G401 (cell line): ENCODE data around the gene DOCK10. TPM values are rescaled to one million over a fixed set of nuclear protein-coding genes. Genes with fewer than 3 reads are reported as not detected.

Source experiments
- DNase-seq: peaks from one replicate; pipeline ENCODE4 v3.0.0-alpha.2; 2015; ENCODE audit warnings: low spot score
- in situ Hi-C: cut with HindIII; loops from 2 replicates; pipeline ENCODE4 v1.10.0; 2016; ENCODE audit warnings: low sequenced_read_pairs, mixed read lengths
- total RNA-seq: library from RNA; depleted of rRNA; stranded (reverse); fragments of >200 nt; shearing (Covaris generic); gene quantifications from 2 replicates; pipeline ENCODE4 v1.2.3, GENCODE V29; 2014

The DOCK10 gene
- total RNA-seq, 1 experiment from 2014 or later, result not detected

- in situ Hi-C loops, result no loop called here
- DNase-seq, result no peak
These were observed 265.3 kb downstream of the DOCK10 start for GRCh38 chr2:224776795-224777558.

DNA sequence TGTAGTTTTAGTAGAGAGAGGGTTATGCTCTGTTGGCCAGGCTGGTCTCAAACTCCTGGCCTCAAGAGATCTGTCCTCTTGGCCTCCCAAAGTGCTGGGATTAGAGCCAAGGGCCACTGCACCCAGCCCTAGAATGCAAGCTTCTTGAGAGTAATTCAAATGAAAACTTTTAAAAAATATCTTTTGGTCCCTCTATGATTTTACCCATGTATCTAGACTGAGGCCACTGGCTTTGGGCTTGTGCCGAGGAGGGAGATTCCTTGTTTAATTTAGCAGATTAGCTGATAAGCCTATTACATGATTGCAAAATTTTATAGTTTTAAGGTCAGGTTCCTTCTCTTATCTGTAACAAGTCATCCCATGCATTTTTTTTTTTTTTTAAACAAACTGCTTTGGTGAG, 266.6 kb downstream of the DOCK10 start:
- DNase-seq, result no peak
- in situ Hi-C loops, result no loop called here

- in situ Hi-C loops, result no loop called here
- no peak for DNase-seq
These were observed 267.5 kb downstream of the DOCK10 start for GRCh38 chr2:224774735-224775134.

DNA sequence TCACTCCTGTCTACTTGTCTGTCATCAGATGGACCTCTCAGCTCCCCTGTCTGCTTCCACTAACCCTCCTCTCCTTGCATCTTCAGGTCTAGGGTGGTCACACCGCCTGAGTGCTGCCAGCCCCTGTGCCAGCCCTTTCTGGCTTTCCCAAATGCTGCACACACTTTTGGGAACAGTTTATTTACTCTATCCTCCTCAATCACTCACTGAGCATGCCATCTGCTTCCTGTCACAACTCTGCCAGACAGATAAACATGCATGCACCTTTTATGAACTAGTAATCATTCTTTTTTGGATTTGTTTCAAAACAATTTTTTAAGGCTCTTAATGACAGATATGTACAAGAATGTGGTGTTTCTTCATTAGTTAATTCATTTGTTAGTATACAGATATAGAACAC, 269.8 kb downstream of the DOCK10 start:
- in situ Hi-C loops, result no loop called here
- DNase-seq, result peak; percentile 21

- DNase-seq, result no peak
- in situ Hi-C loops, result no loop called here
These were observed 272.8 kb downstream of the DOCK10 start for GRCh38 chr2:224769489-224769888.

DNA sequence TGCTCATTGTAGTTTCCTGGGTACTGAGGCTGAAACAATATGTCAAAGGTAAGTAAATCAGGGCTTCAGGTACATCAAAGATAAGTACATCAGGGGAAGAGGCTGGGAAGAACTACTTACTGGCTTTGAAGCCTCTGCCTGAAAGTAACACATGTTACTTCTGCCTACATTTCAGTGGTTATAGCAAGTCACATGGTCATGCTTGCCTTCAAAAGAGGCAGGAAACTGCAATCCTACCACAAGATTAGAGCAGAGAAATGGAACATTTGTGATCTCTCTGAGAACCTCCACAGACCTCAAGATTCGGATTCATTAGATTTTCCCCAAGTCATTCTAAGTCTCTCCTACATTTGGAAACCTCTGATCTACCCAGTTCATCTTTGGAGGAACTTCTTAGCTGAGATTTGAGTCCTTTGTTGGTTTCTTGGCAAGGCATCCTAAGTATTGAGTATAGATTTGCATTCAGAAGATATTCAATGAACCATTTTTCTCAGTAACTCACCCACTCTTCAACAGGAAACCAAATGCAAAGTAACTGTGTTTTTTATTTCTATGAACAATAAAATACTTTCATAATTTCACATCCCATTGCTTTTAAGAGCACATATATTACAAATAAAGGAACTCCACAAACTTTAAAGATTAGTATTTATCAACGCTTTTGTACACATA, 277.6 kb downstream of the DOCK10 start:
- in situ Hi-C loops, result no loop called here
- DNase-seq, result no peak

GRCh38 chr2:224757934-224758548, 284.2 kb downstream of the DOCK10 start:
- no peak for DNase-seq
- in situ Hi-C loops, result no loop called here

DNA sequence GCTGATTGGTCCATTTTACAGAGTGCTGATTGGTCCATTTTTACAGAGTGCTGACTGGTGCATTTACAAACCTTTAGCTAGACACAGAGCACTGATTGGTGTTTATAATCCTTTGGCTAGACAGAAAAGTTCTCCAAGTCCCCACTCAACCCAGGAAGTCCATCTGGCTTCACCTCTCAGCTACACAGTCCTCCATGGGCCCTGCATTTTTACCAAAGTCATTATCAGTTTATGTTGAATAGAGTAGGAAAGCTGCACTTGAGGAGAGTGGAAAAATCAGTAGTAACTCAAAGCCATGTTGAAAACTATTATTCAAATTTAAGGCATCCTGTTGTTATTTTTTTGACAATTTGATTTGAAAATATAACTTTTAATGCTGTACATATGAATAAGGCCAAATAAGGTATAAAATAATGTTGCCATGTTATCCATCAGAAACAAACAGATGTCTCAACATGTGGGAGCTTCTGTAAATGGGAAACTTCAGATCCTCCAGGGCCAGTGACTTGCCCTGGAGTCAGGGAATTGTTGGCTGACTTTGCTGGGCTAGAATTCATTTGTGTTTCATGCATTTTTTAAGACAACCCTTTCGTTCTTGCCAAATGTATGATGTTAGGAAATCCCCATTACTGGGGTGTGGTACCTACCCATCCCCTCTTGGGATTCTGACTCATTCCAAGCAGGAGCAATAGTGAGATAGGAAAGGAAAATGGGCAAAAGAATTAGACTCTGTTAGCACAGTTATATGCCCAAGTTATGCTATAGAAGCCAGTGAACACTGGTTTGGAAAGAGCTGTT, 288.3 kb downstream of the DOCK10 start:
- in situ Hi-C loops, result no loop called here
- no peak for DNase-seq

- DNase-seq, result no peak
- in situ Hi-C loops, result no loop called here
These were observed 290.1 kb downstream of the DOCK10 start for GRCh38 chr2:224751996-224752698.

DNA sequence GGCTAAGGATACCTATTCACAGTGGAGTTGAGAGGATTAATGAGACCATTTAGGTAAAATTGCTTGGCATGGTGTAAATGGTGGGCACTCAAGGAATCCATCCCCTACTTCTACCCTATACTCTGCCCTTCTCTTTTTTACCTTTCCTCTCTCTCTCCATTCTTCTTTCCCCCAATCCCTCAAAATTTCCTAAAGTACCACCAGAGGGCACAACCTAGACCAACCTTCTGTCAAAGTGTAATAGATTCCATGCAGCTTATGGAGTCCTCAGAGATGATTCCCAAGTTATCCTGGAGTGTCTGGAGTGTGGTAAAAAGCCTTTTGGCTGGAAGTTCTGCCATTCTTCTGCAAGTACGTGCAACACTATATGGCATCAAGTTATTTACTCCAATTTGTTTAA, 293.1 kb downstream of the DOCK10 start:
- in situ Hi-C loops, result no loop called here
- no peak for DNase-seq

DNA sequence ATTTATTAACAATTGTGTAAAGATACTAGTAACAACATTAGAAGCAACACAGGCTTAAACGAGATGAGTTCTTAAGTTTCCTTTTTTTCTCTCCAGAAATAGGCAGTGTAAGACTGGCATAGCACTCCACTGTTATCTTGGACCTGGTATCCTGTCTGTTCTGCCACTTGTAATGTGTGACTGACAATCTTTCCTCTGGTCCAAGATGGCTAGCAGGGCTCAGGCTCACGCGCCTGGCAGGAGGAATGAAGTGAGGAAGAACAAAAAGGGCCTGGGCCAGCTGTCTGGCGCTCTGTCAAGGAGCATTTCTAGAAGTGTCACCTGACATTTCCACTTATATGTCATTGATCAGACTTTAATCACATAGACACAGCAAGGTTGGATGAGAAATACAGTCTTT, 294.5 kb downstream of the DOCK10 start:
- no peak for DNase-seq
- in situ Hi-C loops, result no loop called here

DNA sequence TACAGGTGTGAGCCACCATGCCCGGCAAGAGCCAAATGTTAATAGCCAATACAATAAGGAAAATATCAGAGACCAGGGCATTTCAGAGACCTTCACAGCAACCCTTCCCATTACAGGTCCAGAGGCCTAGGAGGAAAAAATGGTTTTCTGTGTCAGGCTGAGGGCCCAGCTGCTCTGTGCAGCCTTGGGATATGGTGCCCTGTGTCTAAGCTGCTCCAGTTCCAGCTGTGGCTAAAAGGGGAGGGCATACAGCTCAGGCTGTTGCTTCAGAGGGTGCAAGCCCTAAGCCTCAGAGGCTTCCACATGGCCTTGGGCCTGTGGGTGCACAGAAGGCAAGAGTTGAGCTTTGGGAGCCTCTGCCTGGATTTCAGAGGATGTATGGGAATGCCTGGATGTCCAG, 306.0 kb downstream of the DOCK10 start:
- in situ Hi-C loops, result no loop called here
- no peak for DNase-seq

DNA sequence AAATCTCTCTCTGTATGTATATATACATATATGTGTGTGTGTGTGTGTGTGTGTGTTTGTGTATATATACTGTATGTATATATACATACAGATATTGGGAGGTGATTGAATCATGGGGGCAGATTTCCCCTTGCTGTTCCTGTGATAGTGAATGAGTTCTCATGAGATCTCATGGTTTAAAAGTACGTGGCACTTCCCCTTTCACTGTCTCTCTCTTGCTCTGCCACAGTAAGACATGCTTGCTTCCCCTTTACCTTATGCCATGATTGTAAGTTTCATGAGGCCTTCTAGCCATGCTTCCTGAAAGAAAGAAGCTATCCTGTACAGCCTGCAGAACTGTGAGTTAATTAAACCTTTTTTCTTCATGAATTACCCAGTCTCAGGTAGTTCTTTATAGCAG, 307.3 kb downstream of the DOCK10 start:
- in situ Hi-C loops, result no loop called here
- no peak for DNase-seq

DNA sequence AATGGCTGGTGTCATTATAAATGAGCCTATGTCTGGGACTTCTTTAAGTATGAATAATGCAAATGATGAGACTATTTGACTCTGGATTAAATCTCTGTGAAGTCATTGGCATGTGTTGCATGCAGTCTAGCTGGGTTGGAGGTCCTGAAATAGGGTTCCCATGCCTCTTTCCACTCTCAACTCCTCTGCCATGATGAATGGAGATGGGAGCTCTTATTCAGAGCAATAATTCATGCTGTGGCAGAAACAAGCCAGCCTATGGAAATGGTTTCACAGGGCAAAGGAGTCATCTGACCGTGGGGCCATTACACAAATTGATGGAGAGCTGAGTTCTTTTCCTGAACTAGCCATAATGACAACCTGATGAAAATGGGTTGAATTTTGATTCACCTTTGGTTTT, 310.6 kb downstream of the DOCK10 start:
- in situ Hi-C loops, result no loop called here

DNA sequence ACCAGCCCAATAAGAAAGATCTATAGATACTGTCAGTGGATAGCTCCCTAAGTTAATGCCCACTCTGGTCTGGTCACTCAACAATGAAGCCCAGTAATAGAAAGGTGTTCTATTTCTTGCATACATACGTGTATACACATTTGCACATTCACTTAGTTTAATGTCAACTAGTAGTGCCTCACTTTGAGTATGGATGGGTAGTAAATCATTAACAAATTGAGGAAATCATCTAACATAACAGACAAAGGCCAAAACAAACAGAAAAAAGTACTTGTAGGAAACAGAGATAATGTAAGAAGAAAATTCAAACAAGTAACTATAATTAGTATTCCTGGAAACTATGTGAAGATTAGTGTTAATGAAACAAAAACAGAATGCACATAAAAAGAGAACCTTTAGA, 312.8 kb downstream of the DOCK10 start:
- in situ Hi-C loops, result no loop called here
- DNase-seq, result no peak

More for the DNA sequence above, 310.6 kb downstream of the DOCK10 start:
- no peak for DNase-seq

- in situ Hi-C loops, result no loop called here
- no peak for DNase-seq
These were observed 317.9 kb downstream of the DOCK10 start for GRCh38 chr2:224724331-224724730.

GRCh38 chr2:224723586-224724217, 318.6 kb downstream of the DOCK10 start:
- no peak for DNase-seq
- in situ Hi-C loops, result no loop called here

GRCh38 chr2:224722770-224723169, 319.5 kb downstream of the DOCK10 start:
- in situ Hi-C loops, result no loop called here

DNA sequence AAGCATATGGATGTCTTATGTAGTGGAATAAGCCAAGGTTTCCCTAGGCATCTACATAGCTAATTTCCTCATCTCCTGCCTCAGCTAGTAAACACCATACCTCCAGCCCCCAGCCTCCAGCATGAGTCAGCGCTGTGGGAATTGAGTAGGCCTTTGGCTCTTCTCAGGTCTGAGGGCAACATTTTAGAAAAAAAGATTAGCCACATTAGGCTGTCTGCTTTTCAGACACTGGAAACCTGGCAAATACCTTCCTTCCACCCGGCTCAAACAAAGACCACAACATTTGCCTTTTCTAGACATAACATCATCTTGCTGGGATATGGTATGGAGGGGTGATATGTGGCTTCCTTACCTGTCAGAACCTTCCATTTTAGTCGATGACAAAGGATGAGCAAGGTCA, 320.0 kb downstream of the DOCK10 start:
- in situ Hi-C loops, result no loop called here
- no peak for DNase-seq

More at GRCh38 chr2:224722770-224723169, 319.5 kb downstream of the DOCK10 start:
- DNase-seq, result peak; percentile 2
